Endothelial cell (in vitro differentiated cells): Measurements from ENCODE around the gene ERC2. TPM values are rescaled to one million over a fixed set of nuclear protein-coding genes. Genes with fewer than 3 reads are reported as not detected.

ENCODE experiments used
- DNase-seq: peaks from one replicate; pipeline ENCODE4 v3.0.0; 2021; ENCODE audit warnings: low spot score
- H3K27ac Mint-ChIP-seq: one replicate; pipeline ENCODE4 v1.8.0; 2021; ENCODE audit warnings: mixed read lengths, inconsistent platforms; ENCODE audit not compliant: unreplicated experiment
- H3K27me3 Mint-ChIP-seq: one replicate; pipeline ENCODE4 v1.8.0; 2021; ENCODE audit warnings: mild to moderate bottlenecking, moderate library complexity, mixed read lengths, inconsistent platforms; ENCODE audit not compliant: unreplicated experiment
- H3K36me3 Mint-ChIP-seq: one replicate; pipeline ENCODE4 v1.8.0; 2021; ENCODE audit warnings: mild to moderate bottlenecking, low read depth, mixed read lengths, inconsistent platforms; ENCODE audit not compliant: unreplicated experiment
- H3K4me1 Mint-ChIP-seq: one replicate; pipeline ENCODE4 v1.8.0; 2021; ENCODE audit warnings: mild to moderate bottlenecking, mixed read lengths, inconsistent platforms; ENCODE audit not compliant: unreplicated experiment
- H3K4me3 Mint-ChIP-seq: one replicate; pipeline ENCODE4 v1.8.0; 2021; ENCODE audit warnings: mild to moderate bottlenecking, mixed read lengths, inconsistent platforms; ENCODE audit not compliant: unreplicated experiment
- H3K9me3 Mint-ChIP-seq: one replicate; pipeline ENCODE4 v1.8.0; 2021; ENCODE audit warnings: mixed read lengths, inconsistent platforms; ENCODE audit not compliant: unreplicated experiment
- total RNA-seq: library from RNA; stranded (reverse); fragmentation: NEBNext Ultra II Directional; extraction: Animal tissue kit (Norgen Biotek cat#: 25700); gene quantifications from one replicate; pipeline ENCODE4 v1.2.1, GENCODE V29; 2021; ENCODE audit not compliant: unreplicated experiment
- TF ChIP-seq, protein P1 (sequence below): fragments of 200-600 bp; sonication (generic); IDR thresholded peaks from one replicate; pipeline ENCODE4 v1.5.0; 2021; ENCODE audit warnings: antibody characterized with exemption; ENCODE audit not compliant: unreplicated experiment

ERC2 gene
- total RNA-seq, 1 donor from 2014 or later = 20.5 TPM

DNA sequence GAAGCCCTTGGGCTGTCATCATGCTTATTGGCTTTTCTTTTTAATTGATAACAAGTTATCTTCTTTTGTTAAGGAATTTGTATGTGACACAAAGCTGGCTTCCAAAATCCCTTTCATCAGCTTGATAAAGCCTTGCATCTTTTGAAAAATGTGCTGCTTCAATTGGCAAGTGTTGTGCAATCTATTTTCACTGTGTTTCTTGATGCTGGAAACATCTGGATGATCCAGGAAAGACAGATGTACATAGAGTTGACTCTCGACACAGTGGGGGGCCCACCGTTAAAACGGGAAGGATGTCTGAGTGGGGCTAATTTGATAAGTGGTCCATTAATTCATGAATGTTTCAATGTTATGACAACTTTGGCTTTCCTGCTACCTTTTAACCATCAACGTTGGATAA lies 822.8 kb downstream of the ERC2 start:
- no peaks in the 10 kb centered on the region for H3K36me3 Mint-ChIP-seq
- H3K9me3 Mint-ChIP-seq = no peaks in the 10 kb centered on the region
- peaks cover under 1% of the 10 kb centered on the region for H3K4me1 Mint-ChIP-seq
- H3K4me3 Mint-ChIP-seq = no peak overlapping the region
- H3K27me3 Mint-ChIP-seq = no peaks in the 10 kb centered on the region
- no peak for DNase-seq
- H3K27ac Mint-ChIP-seq = no peak overlapping the region
- TF ChIP-seq, protein P1, sequence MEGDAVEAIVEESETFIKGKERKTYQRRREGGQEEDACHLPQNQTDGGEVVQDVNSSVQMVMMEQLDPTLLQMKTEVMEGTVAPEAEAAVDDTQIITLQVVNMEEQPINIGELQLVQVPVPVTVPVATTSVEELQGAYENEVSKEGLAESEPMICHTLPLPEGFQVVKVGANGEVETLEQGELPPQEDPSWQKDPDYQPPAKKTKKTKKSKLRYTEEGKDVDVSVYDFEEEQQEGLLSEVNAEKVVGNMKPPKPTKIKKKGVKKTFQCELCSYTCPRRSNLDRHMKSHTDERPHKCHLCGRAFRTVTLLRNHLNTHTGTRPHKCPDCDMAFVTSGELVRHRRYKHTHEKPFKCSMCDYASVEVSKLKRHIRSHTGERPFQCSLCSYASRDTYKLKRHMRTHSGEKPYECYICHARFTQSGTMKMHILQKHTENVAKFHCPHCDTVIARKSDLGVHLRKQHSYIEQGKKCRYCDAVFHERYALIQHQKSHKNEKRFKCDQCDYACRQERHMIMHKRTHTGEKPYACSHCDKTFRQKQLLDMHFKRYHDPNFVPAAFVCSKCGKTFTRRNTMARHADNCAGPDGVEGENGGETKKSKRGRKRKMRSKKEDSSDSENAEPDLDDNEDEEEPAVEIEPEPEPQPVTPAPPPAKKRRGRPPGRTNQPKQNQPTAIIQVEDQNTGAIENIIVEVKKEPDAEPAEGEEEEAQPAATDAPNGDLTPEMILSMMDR = no peak

DNA sequence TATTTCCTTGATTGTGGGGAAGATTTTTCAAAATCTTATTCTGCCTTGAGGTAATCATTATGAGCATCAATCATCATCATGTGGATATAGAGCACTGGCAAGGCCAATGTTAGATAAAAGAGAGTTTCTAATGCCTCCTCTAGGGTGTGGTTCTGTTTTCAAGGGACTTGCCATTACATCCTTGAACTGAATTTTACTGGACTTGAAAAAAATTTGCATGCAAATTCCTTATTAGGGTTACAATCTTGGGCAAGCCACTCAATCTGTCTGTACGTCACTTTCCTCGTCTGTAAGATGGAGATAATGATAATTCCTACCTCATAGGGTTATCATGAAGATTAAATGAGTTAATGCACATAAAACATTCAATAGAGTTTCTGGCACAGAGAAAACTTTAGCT lies 825.0 kb downstream of the ERC2 start:
- H3K27me3 Mint-ChIP-seq = peaks cover 2% of the 10 kb centered on the region
- H3K4me3 Mint-ChIP-seq = no peak overlapping the region
- no peaks in the 10 kb centered on the region for H3K9me3 Mint-ChIP-seq
- H3K27ac Mint-ChIP-seq = no peak overlapping the region
- H3K36me3 Mint-ChIP-seq = no peaks in the 10 kb centered on the region
- peaks cover 14% of the 10 kb centered on the region for H3K4me1 Mint-ChIP-seq
- DNase-seq = no peak
- TF ChIP-seq, protein P1 = no peak

DNA sequence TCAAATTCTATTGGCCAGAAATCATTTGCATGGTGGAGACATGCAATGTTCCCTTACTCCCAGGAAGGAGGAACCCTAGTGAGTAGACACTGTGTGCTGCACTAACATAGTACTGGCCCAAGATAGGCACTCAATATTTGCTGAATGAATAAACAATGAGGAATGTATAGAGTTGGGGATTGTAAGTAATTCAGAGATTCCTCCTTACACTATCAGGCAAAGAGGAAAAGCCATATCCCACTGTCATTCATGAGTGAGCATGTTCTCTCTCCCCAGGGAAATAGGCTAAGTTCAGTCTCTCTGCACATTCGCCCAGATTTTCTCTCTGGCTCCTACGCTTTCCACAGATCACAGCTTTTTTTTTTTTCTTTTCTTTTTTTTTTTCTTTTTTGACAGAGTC lies 826.3 kb downstream of the ERC2 start:
- TF ChIP-seq, protein P1 = no peak
- DNase-seq = no peak
- Mint-ChIP-seq H3K4me1 (peaks cover 14% of the 10 kb centered on the region), H3K36me3 (no peaks in the 10 kb centered on the region), H3K27ac (no peak overlapping the region), H3K9me3 (no peaks in the 10 kb centered on the region), H3K4me3 (no peak overlapping the region), H3K27me3 (peaks cover 2% of the 10 kb centered on the region)

DNA sequence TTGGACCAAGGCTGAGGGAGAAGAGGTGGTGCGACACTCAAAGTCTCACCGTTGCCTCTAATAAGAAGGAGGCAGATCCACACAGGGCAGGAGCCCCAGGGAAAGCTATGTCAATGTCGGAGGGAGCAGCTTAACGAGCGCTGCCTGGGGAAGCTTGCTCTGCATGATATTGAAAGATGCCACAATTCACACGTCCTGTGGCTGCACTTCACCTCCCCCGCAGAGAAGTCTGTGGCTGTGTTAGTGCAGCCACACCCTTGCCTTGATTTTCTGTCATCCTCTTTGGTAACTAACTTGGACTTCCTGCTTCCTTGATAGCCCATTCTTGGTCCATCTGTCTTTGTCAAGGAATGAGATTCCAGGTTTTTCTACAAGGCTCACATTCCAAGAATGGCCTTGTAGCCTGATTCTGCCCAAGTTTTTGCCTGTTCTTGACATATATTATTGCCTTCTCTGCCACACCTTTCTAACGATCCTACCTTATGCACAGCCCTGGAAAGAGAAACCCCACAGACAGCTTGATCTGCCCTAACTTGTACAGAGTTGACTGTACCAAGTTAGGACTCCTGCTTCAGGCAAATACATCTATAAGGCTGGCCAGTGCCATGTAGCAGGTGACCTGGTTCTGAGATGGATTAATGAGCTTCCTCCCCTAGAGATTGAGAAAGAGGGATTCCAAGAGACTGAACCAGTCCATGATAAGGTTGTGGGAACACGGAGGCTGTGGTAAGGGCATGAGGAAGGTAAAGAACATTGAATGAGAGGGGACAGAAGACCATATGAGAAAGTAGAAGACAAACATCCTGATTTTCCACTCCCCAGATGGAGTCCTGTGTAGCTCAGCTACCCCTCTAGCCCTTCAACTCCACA lies 828.1 kb downstream of the ERC2 start:
- no peak for DNase-seq
- TF ChIP-seq, protein P1 = no peak
- H3K27ac Mint-ChIP-seq = no peak overlapping the region
- no peaks in the 10 kb centered on the region for H3K36me3 Mint-ChIP-seq
- no peaks in the 10 kb centered on the region for H3K9me3 Mint-ChIP-seq
- H3K27me3 Mint-ChIP-seq = peaks cover 2% of the 10 kb centered on the region
- H3K4me1 Mint-ChIP-seq = peaks cover 14% of the 10 kb centered on the region
- H3K4me3 Mint-ChIP-seq = no peak overlapping the region

DNA sequence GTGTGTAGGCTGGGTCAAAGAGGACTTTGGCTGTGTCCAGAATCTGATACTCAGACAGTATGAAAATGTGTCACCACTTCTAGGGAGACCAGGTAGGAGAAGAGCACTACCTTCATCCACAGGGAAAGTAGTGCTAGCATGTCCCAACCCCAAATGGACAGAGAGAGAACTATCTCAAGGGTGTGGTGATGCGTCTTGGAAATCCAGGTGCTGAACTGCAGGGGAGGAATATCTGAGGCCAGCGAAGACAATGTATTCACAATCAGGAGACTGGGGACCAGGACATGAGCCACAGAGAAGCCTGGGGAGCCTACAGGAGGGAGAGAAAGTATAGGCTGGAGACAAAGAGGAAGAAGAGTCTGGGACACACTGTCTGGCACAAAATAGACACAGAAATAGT lies 829.1 kb downstream of the ERC2 start:
- TF ChIP-seq, protein P1 = no peak
- no peaks in the 10 kb centered on the region for H3K9me3 Mint-ChIP-seq
- peaks cover 14% of the 10 kb centered on the region for H3K4me1 Mint-ChIP-seq
- no peak for DNase-seq
- no peaks in the 10 kb centered on the region for H3K36me3 Mint-ChIP-seq
- no peak overlapping the region for H3K4me3 Mint-ChIP-seq
- H3K27ac Mint-ChIP-seq = no peak overlapping the region
- H3K27me3 Mint-ChIP-seq = peaks cover 2% of the 10 kb centered on the region
